MG63 (cell line): ENCODE measurements around the gene MAPK11. TPM values are rescaled to one million over a fixed set of nuclear protein-coding genes. Genes with fewer than 3 reads are reported as not detected.

Experiments
- DNase-seq: peaks from one replicate; pipeline ENCODE4 v3.0.0-alpha.2; 2020
- H3K27me3 ChIP-seq: fragments of 250-450 bp; sonication (Bioruptor Pico); 2 replicates; pipeline ENCODE4 v1.5.1; 2020; ENCODE audit warnings: mild to moderate bottlenecking, moderate library complexity
- H3K36me3 ChIP-seq: fragments of 250-450 bp; sonication (Bioruptor Pico); 2 replicates; pipeline ENCODE4 v1.5.1; 2020; ENCODE audit warnings: mild to moderate bottlenecking, moderate library complexity
- H3K4me3 ChIP-seq: fragments of 250-450 bp; sonication (Bioruptor Pico); 2 replicates; pipeline ENCODE4 v1.5.1; 2020; ENCODE audit warnings: mild to moderate bottlenecking, moderate library complexity
- H3K9me3 ChIP-seq: fragments of 250-450 bp; sonication (Bioruptor Pico); 2 replicates; pipeline ENCODE4 v1.5.1; 2020; ENCODE audit warnings: mild to moderate bottlenecking, moderate library complexity
- total RNA-seq: library from RNA; depleted of rRNA; stranded (reverse); fragments of >200 nt; shearing (Covaris generic); gene quantifications from 2 replicates; pipeline ENCODE4 v1.2.3, GENCODE V29; 2014; ENCODE audit warnings: low replicate concordance; rRNA removed

MAPK11 gene
- total RNA-seq, 1 experiment from 2014 or later, result 27.8 TPM

GRCh38 chr22:50218153-50218995, 51.8 kb downstream of the MAPK11 start:
- peaks cover 48% of the 10 kb centered on the region for H3K36me3 ChIP-seq

GRCh38 chr22:50217543-50218152, 52.5 kb downstream of the MAPK11 start:
- Histone ChIP-seq H3K27me3 (no peaks in the 10 kb centered on the region), H3K4me3 (no peak overlapping the region), H3K36me3 (peaks cover 54% of the 10 kb centered on the region), H3K9me3 (no peaks in the 10 kb centered on the region)
- DNase-seq, result no peak

More at GRCh38 chr22:50218153-50218995, 51.8 kb downstream of the MAPK11 start:
- Histone ChIP-seq H3K4me3 (no peak overlapping the region), H3K27me3 (no peaks in the 10 kb centered on the region), H3K9me3 (no peaks in the 10 kb centered on the region)
- DNase-seq, result no peak

GRCh38 chr22:50216684-50217520, 53.3 kb downstream of the MAPK11 start:
- H3K4me3 ChIP-seq, result no peak overlapping the region
- DNase-seq, result no peak
- peaks cover 57% of the 10 kb centered on the region for H3K36me3 ChIP-seq
- no peaks in the 10 kb centered on the region for H3K9me3 ChIP-seq
- H3K27me3 ChIP-seq, result no peaks in the 10 kb centered on the region

- DNase-seq, result no peak
- Histone ChIP-seq H3K27me3 (no peaks in the 10 kb centered on the region), H3K9me3 (no peaks in the 10 kb centered on the region), H3K36me3 (peaks cover 59% of the 10 kb centered on the region), H3K4me3 (no peak overlapping the region)
Observed at GRCh38 chr22:50216055-50216683, 54.0 kb downstream of the MAPK11 start.

GRCh38 chr22:50215297-50216054, 54.7 kb downstream of the MAPK11 start:
- H3K4me3 ChIP-seq, result no peak overlapping the region
- H3K9me3 ChIP-seq, result no peaks in the 10 kb centered on the region
- DNase-seq, result no peak
- H3K27me3 ChIP-seq, result no peaks in the 10 kb centered on the region
- peaks cover 65% of the 10 kb centered on the region for H3K36me3 ChIP-seq

Other genes with a start within 250 kb of the MAPK11 start
- gene TTLL8, start 212.1 kb downstream of the MAPK11 start, total RNA-seq, result not detected in 2 replicates
- gene MLC1, start 185.0 kb downstream of the MAPK11 start, total RNA-seq, result not detected in 2 replicates
- gene MOV10L1, start 180.4 kb downstream of the MAPK11 start, total RNA-seq, result not detected in 2 replicates
- gene PANX2, start 99.6 kb downstream of the MAPK11 start, total RNA-seq, result 0.12 and 0.79 TPM in 2 replicates
- 38.8 and 49.9 TPM in 2 replicates for gene TRABD, start 84.5 kb downstream of the MAPK11 start, total RNA-seq
- gene SELENOO, start 69.4 kb downstream of the MAPK11 start, total RNA-seq, result 6.5 and 13.8 TPM in 2 replicates
- gene TUBGCP6, start 25.4 kb downstream of the MAPK11 start, total RNA-seq, result 11.8 and 17.2 TPM in 2 replicates
- gene HDAC10, start 19.1 kb downstream of the MAPK11 start, total RNA-seq, result 8.5 and 21.5 TPM in 2 replicates
- gene MAPK12, start 8.7 kb downstream of the MAPK11 start, total RNA-seq, result 54.4 and 58.0 TPM in 2 replicates
- gene PLXNB2, start 37.3 kb upstream of the MAPK11 start, total RNA-seq, result 65.6 and 80.7 TPM in 2 replicates
- 0.15 and 0.46 TPM in 2 replicates for gene DENND6B, start 56.6 kb upstream of the MAPK11 start, total RNA-seq
- gene PPP6R2, start 72.9 kb upstream of the MAPK11 start, total RNA-seq, result 31.0 and 37.4 TPM in 2 replicates
- gene SBF1, start 204.7 kb upstream of the MAPK11 start, total RNA-seq, result 38.7 and 66.1 TPM in 2 replicates
- gene ADM2, start 211.2 kb upstream of the MAPK11 start, total RNA-seq, result 2.2 and 6.9 TPM in 2 replicates
- gene MIOX, start 216.5 kb upstream of the MAPK11 start, total RNA-seq, result 0.35 TPM in 1 of 2 replicates, not detected in the other
- gene LMF2, start 237.3 kb upstream of the MAPK11 start, total RNA-seq, result 23.0 and 30.3 TPM in 2 replicates
- 68.0 and 102 TPM in 2 replicates for gene NCAPH2, start 237.8 kb upstream of the MAPK11 start, total RNA-seq